CD14-positive monocyte (primary cell): ENCODE measurements around the gene REELD1. TPM values are rescaled to one million over a fixed set of nuclear protein-coding genes. Genes with fewer than 3 reads are reported as not detected.

ENCODE experiments used
- DNase-seq, 3 donors: peaks; one replicate each; pipeline ENCODE4 v3.0.0-alpha.2; 2011 to 2022
- H2AFZ ChIP-seq: 2 replicates; pipeline ENCODE4 v1.6.0; 2012; ENCODE audit warnings: mild to moderate bottlenecking, low read depth, low read length, inconsistent platforms; ENCODE audit not compliant: insufficient read depth, poor library complexity, severe bottlenecking
- H3K27ac ChIP-seq, 2 donors: 1 replicate in 1 of 2; 2 replicates in 1 of 2; pipeline ENCODE4 v1.5.1; 2012 to 2013; ENCODE audit warnings: low read length in 2 of 2, control low read depth in 1 of 2, inconsistent platforms in 1 of 2, low read depth in 1 of 2, mild to moderate bottlenecking in 1 of 2
- H3K27me3 ChIP-seq, 2 donors: one replicate each; pipeline versions ENCODE4 v1.6.0 to v1.6.1; 2011 to 2013; ENCODE audit warnings: low read length in 2 of 2; ENCODE audit not compliant: control insufficient read depth in 2 of 2, insufficient read depth in 2 of 2
- H3K36me3 ChIP-seq, 2 donors: replicated peaks in 1 of 2; 1 replicate in 1 of 2; 2 replicates in 1 of 2; pipeline versions ENCODE4 v1.5.1 to v1.6.1; 2012 to 2013; ENCODE audit warnings: low read length in 2 of 2, control low read depth in 1 of 2, inconsistent platforms in 1 of 2, mild to moderate bottlenecking in 1 of 2; ENCODE audit not compliant: insufficient read depth in 2 of 2, control insufficient read depth in 1 of 2
- H3K4me1 ChIP-seq, 2 donors: 1 replicate in 1 of 2; 2 replicates in 1 of 2; pipeline versions ENCODE4 v1.5.1 to v1.6.1; 2012 to 2013; ENCODE audit warnings: low read length in 2 of 2, control low read depth in 1 of 2, inconsistent platforms in 1 of 2, mild to moderate bottlenecking in 1 of 2, moderate library complexity in 1 of 2; ENCODE audit not compliant: insufficient read depth in 2 of 2, control insufficient read depth in 1 of 2
- H3K4me2 ChIP-seq: replicated peaks from 2 replicates; pipeline ENCODE3; 2012; ENCODE audit warnings: low read length, moderate library complexity, mild to moderate bottlenecking; ENCODE audit not compliant: poor library complexity, severe bottlenecking; ENCODE audit errors: extremely low read depth
- H3K4me3 ChIP-seq, 3 experiments: fragments of 200-600 bp in 1 of 3; sonication (generic) in 1 of 3; replicated peaks in 1 of 3; 1 replicate in 2 of 3; 2 replicates in 1 of 3; pipeline ENCODE4 v1.5.1; 2011 to 2013; ENCODE audit warnings: low read length in 3 of 3, mild to moderate bottlenecking in 3 of 3, control low read depth in 2 of 3, low read depth in 2 of 3, inconsistent platforms in 1 of 3, moderate library complexity in 1 of 3
- H3K79me2 ChIP-seq: 2 replicates; pipeline ENCODE4 v1.6.0; 2012; ENCODE audit warnings: mild to moderate bottlenecking, control low read depth, inconsistent platforms, low read length, moderate library complexity; ENCODE audit not compliant: insufficient read depth
- H3K9ac ChIP-seq: 2 replicates; pipeline ENCODE4 v1.6.0; 2017; ENCODE audit warnings: low read length, mild to moderate bottlenecking; ENCODE audit not compliant: insufficient read depth, poor library complexity, severe bottlenecking
- H3K9me3 ChIP-seq, 2 donors: replicated peaks in 1 of 2; 1 replicate in 1 of 2; 2 replicates in 1 of 2; pipeline versions ENCODE4 v1.5.1 to v1.6.1; 2012 to 2013; ENCODE audit warnings: low read length in 2 of 2, control low read depth in 1 of 2; ENCODE audit not compliant: control insufficient read depth in 1 of 2, insufficient read depth in 1 of 2
- H4K20me1 ChIP-seq: 2 replicates; pipeline ENCODE4 v1.6.0; 2012; ENCODE audit warnings: mild to moderate bottlenecking, low read length, control low read depth, moderate library complexity; ENCODE audit not compliant: insufficient read depth
- H3K27ac Mint-ChIP-seq, 7 donors: one replicate each; pipeline ENCODE4 v1.8.0; 2020; ENCODE audit warnings: mild to moderate bottlenecking in 7 of 7, mixed read lengths in 7 of 7, moderate library complexity in 6 of 7, inconsistent platforms in 2 of 7
- H3K27me3 Mint-ChIP-seq, 3 donors: one replicate each; pipeline ENCODE4 v1.8.0; 2021 to 2022; ENCODE audit warnings: low read depth in 3 of 3, mild to moderate bottlenecking in 3 of 3, mixed read lengths in 3 of 3, moderate library complexity in 3 of 3, inconsistent platforms in 1 of 3
- H3K36me3 Mint-ChIP-seq, 2 donors: one replicate each; pipeline ENCODE4 v1.8.0; 2020; ENCODE audit warnings: mixed read lengths in 2 of 2, inconsistent platforms in 1 of 2, mild to moderate bottlenecking in 1 of 2
- H3K4me1 Mint-ChIP-seq: one replicate; pipeline ENCODE4 v1.8.0; 2020; ENCODE audit warnings: mild to moderate bottlenecking, mixed read lengths
- H3K4me3 Mint-ChIP-seq, 2 donors: one replicate each; pipeline ENCODE4 v1.8.0; 2020; ENCODE audit warnings: mild to moderate bottlenecking in 2 of 2, mixed read lengths in 2 of 2, moderate library complexity in 1 of 2
- H3K9me3 Mint-ChIP-seq, 7 donors: one replicate each; pipeline ENCODE4 v1.8.0; 2020 to 2022; ENCODE audit warnings: mixed read lengths in 7 of 7, mild to moderate bottlenecking in 6 of 7, moderate library complexity in 6 of 7, inconsistent platforms in 2 of 7
- CTCF ChIP-seq: fragments of 200-600 bp; IDR thresholded peaks from one replicate; pipeline ENCODE4 v1.8.0; 2022; ENCODE audit warnings: antibody characterized with exemption, mild to moderate bottlenecking
- WGBS: methylation state at CpG from one replicate; pipeline ENCODE4 v1.1.5; 2013; ENCODE audit warnings: missing lambda C conversion rate; ENCODE audit not compliant: insufficient coverage; 5-methylcytosine and 5-hydroxymethylcytosine counted together
- intact Hi-C, 2 donors: fragments of 100-400 bp; cut with micrococcal nuclease; formaldehyde crosslinking; loops; one replicate each; pipeline versions ENCODE4 v1.15.0 to v1.15.1; 2023
- polyA plus RNA-seq, 3 donors: library from polyadenylated mRNA; depleted of rRNA in 1 of 3; unstranded in 2 of 3; stranded (reverse) in 1 of 3; fragments of 300-500 nt in 2 of 3; fragments of >200 nt in 1 of 3; fragmentation: Illumina TruSeq in 2 of 3; gene quantifications; 1 replicate in 2 of 3; 2 replicates in 1 of 3; pipeline ENCODE4 v1.2.3, GENCODE V29; 2012 to 2021

REELD1 gene
- polyA plus RNA-seq, 3 donors = 1.5 TPM; not detected in 2

GRCh38 chr4:146212781-146213180, 1.6 kb upstream of the REELD1 start:
- H3K4me1 Mint-ChIP-seq = no peaks in the 10 kb centered on the region
- Histone ChIP-seq H3K9me3 (no peaks in the 10 kb centered on the region), H3K9ac (no peak overlapping the region), H3K4me3 (no peak overlapping the region), H3K4me2 (no peak overlapping the region), H2AFZ (no peak overlapping the region), H3K36me3 (no peaks in the 10 kb centered on the region), H3K27ac (no peak overlapping the region), H3K4me1 (no peaks in the 10 kb centered on the region), H4K20me1 (no peaks in the 10 kb centered on the region), H3K79me2 (no peaks in the 10 kb centered on the region), H3K27me3 (no peaks in the 10 kb centered on the region)
- intact Hi-C loops = no loop called here
- WGBS = 97% methylated on average over 7 of the region's 9 CpGs
- DNase-seq = no peak
- H3K27ac Mint-ChIP-seq = no peak overlapping the region
- peaks cover 0 to 13% (median 6%) of the 10 kb centered on the region in 3 donors for H3K27me3 Mint-ChIP-seq
- no peak for TF ChIP-seq CTCF
- no peak overlapping the region for H3K4me3 Mint-ChIP-seq
- no peaks in the 10 kb centered on the region for H3K36me3 Mint-ChIP-seq
- no peaks in the 10 kb centered on the region for H3K9me3 Mint-ChIP-seq

GRCh38 chr4:146222313-146222712, 8.0 kb downstream of the REELD1 start:
- 95% methylated on average over 3 of the region's 8 CpGs for WGBS
- H3K4me2 ChIP-seq = no peak overlapping the region

More at GRCh38 chr4:146222313-146222712, 8.0 kb downstream of the REELD1 start:
- H3K27ac Mint-ChIP-seq = no peak overlapping the region
- intact Hi-C loops = no loop called here
- H3K27me3 ChIP-seq = no peaks in the 10 kb centered on the region
- H3K4me3 Mint-ChIP-seq = no peak overlapping the region
- no peaks in the 10 kb centered on the region for H3K79me2 ChIP-seq
- H4K20me1 ChIP-seq = no peaks in the 10 kb centered on the region
- H3K27me3 Mint-ChIP-seq = peaks cover 3 to 13% (median 7%) of the 10 kb centered on the region in 3 donors
- no peaks in the 10 kb centered on the region for H3K36me3 Mint-ChIP-seq
- H3K4me1 ChIP-seq = no peaks in the 10 kb centered on the region
- H3K36me3 ChIP-seq = no peaks in the 10 kb centered on the region
- peaks cover 0 to 2% (median 0%) of the 10 kb centered on the region in 7 donors for H3K9me3 Mint-ChIP-seq
- H3K9me3 ChIP-seq = no peaks in the 10 kb centered on the region
- H3K9ac ChIP-seq = no peak overlapping the region
- H3K4me3 ChIP-seq = no peak overlapping the region
- DNase-seq = no peak
- H3K4me1 Mint-ChIP-seq = no peaks in the 10 kb centered on the region
- no peak overlapping the region for H2AFZ ChIP-seq
- no peak for TF ChIP-seq CTCF
- no peak overlapping the region for H3K27ac ChIP-seq
